HG03066 (cell line): ENCODE measurements around the gene CHMP2A.
A peak's percentile ranks its signal among the peaks of the same experiment; 100 is the strongest.
"Not testable (repeated sequence)": the region's sequence is repeated elsewhere in the genome, so short reads cannot be mapped to it uniquely, and the experiment has no call there.

Source experiments
- ATAC-seq: cut with Tn5 transposase; IDR thresholded peaks from one replicate; pipeline ENCODE4 v1.9.1; 2021; ENCODE audit warnings: low read depth; ENCODE audit not compliant: unreplicated experiment

The CHMP2A gene

GRCh38 chr19:58542641-58543372 lies 12.1 kb downstream of the CHMP2A start:
- not testable (repeated sequence) for ATAC-seq

- ATAC-seq, result not testable (repeated sequence)
These were observed 15.7 kb downstream of the CHMP2A start for GRCh38 chr19:58539169-58539559.

GRCh38 chr19:58538257-58539168 lies 16.4 kb downstream of the CHMP2A start:
- no peak for ATAC-seq

GRCh38 chr19:58536852-58537798 lies 17.8 kb downstream of the CHMP2A start:
- ATAC-seq, result no peak

GRCh38 chr19:58535857-58536256 lies 19.0 kb downstream of the CHMP2A start:
- no peak for ATAC-seq

- ATAC-seq, result no peak
These were observed 23.7 kb downstream of the CHMP2A start for GRCh38 chr19:58531034-58531840.

GRCh38 chr19:58529405-58529804 lies 25.5 kb downstream of the CHMP2A start:
- ATAC-seq, result no peak

GRCh38 chr19:58522709-58523108 lies 32.2 kb downstream of the CHMP2A start:
- no peak for ATAC-seq

- no peak for ATAC-seq
These were observed 33.3 kb downstream of the CHMP2A start for GRCh38 chr19:58521651-58522050.

GRCh38 chr19:58520257-58520599 lies 34.7 kb downstream of the CHMP2A start:
- no peak for ATAC-seq

- peak; percentile 70 for ATAC-seq
These were observed 35.3 kb downstream of the CHMP2A start, which contains the start of gene ZBTB45 for GRCh38 chr19:58519355-58520256. Gene ZBTB45, minus strand, starts transcription at chr19:58519810. Its CDS starts 2,137 bp downstream, at chr19:58517673.

GRCh38 chr19:58519087-58519354 lies 35.9 kb downstream of the CHMP2A start:
- no peak for ATAC-seq

- ATAC-seq, result no peak
These were observed 36.4 kb downstream of the CHMP2A start for GRCh38 chr19:58518256-58519086.

GRCh38 chr19:58516964-58517833 lies 37.7 kb downstream of the CHMP2A start:
- no peak for ATAC-seq

- no peak for ATAC-seq
These were observed 38.6 kb downstream of the CHMP2A start for GRCh38 chr19:58516246-58516836.

GRCh38 chr19:58515259-58515658 lies 39.6 kb downstream of the CHMP2A start:
- no peak for ATAC-seq

GRCh38 chr19:58514564-58515022 lies 40.3 kb downstream of the CHMP2A start:
- ATAC-seq, result no peak
